ENCODE results near the gene TMX1.

DNA sequence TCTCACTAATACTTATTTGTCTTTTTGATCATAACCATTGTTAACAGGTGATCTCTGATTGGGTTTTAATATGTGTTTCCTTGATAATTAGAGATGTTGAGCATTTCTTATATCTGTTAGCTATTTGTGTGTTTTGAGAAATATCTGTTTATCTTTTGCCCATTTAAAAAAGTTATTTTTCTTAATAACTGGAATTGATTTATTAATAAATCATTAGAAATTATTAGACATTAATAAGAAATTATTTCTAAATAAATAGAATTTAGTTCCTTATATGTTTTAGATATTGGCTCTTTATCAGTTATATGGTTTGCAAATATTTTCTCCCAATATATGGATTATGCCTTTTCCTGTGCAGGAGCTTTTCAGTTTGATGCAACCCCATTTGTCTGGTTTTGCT lies 18.7 kb downstream of the TMX1 start:
- no peak for TF ChIP-seq POLR2A (IDR thresholded peaks at IDR 0.05)
- TF ChIP-seq, protein P1, sequence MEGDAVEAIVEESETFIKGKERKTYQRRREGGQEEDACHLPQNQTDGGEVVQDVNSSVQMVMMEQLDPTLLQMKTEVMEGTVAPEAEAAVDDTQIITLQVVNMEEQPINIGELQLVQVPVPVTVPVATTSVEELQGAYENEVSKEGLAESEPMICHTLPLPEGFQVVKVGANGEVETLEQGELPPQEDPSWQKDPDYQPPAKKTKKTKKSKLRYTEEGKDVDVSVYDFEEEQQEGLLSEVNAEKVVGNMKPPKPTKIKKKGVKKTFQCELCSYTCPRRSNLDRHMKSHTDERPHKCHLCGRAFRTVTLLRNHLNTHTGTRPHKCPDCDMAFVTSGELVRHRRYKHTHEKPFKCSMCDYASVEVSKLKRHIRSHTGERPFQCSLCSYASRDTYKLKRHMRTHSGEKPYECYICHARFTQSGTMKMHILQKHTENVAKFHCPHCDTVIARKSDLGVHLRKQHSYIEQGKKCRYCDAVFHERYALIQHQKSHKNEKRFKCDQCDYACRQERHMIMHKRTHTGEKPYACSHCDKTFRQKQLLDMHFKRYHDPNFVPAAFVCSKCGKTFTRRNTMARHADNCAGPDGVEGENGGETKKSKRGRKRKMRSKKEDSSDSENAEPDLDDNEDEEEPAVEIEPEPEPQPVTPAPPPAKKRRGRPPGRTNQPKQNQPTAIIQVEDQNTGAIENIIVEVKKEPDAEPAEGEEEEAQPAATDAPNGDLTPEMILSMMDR (IDR thresholded peaks at IDR 0.05): no peak

Data from esophagus squamous epithelium (tissue), 4 donors.